Measurements from ENCODE around the gene ANG.

The ANG gene

GRCh38 chr14:20684662-20685456 lies 3.7 kb upstream of the ANG start (continued):
- TF ChIP-seq ZSCAN16 (tag by site-specific recombination; IDR thresholded peaks at IDR 0.05) (no peak), KLF10 (tag by site-specific recombination; IDR thresholded peaks at IDR 0.05) (no peak), WT1 (tag by site-specific recombination; IDR thresholded peaks at IDR 0.05) (no peak), ZNF280C (tag by site-specific recombination; IDR thresholded peaks at IDR 0.05) (no peak), SP3 (tag by site-specific recombination; IDR thresholded peaks at IDR 0.05) (peak; percentile 59), ZNF2 (tag by site-specific recombination; IDR thresholded peaks at IDR 0.05) (no peak), ZNF404 (tag by site-specific recombination; IDR thresholded peaks at IDR 0.05) (no peak), ZIC2 (tag by site-specific recombination; IDR thresholded peaks at IDR 0.05) (no peak), ZNF645 (tag by site-specific recombination; IDR thresholded peaks at IDR 0.05) (no peak), ZNF391 (tag by site-specific recombination; IDR thresholded peaks at IDR 0.05; ENCODE audit: borderline replicate concordance, low read depth) (no peak), HOXA7 (CRISPR knock-in tag; IDR thresholded peaks at IDR 0.05; ENCODE audit: borderline replicate concordance) (no peak), ZNF747 (tag by site-specific recombination; IDR thresholded peaks at IDR 0.05) (no peak), REPIN1 (tag by site-specific recombination; IDR thresholded peaks at IDR 0.05; ENCODE audit: low read depth) (no peak), ZNF211 (tag by site-specific recombination; IDR thresholded peaks at IDR 0.05; ENCODE audit: low read depth) (no peak), EGR2 (tag by site-specific recombination; IDR thresholded peaks at IDR 0.05; ENCODE audit: low read depth) (no peak), ZNF19 (tag by site-specific recombination; IDR thresholded peaks at IDR 0.05; ENCODE audit: low read depth) (no peak), ZNF600 (tag by site-specific recombination; IDR thresholded peaks at IDR 0.05) (peak; percentile 6; the same call in 1 of the 2 replicates), ZNF473 (tag by site-specific recombination; IDR thresholded peaks at IDR 0.05) (no peak), ZSCAN18 (tag by site-specific recombination; IDR thresholded peaks at IDR 0.05) (no peak), ZNF433 (tag by site-specific recombination; IDR thresholded peaks at IDR 0.05; ENCODE audit: low read depth) (no peak), YY2 (tag by site-specific recombination; IDR thresholded peaks at IDR 0.05) (no peak), ZNF239 (tag by site-specific recombination; IDR thresholded peaks at IDR 0.05) (no peak), ZNF274 (IDR thresholded peaks at IDR 0.05; ENCODE audit: low read length) (no peak), ZNF274 (tag by site-specific recombination; IDR thresholded peaks at IDR 0.05; ENCODE audit: borderline replicate concordance) (no peak), ZNF26 (tag by site-specific recombination; IDR thresholded peaks at IDR 0.05) (no peak), ZNF555 (tag by site-specific recombination; conservative IDR thresholded peaks at IDR 0.05) (no peak), ZNF513 (tag by site-specific recombination; IDR thresholded peaks at IDR 0.05) (peak; percentile 72)
